DMS153 treated with DMSO at 0.1 percent for 48 hours (cell line): Measurements from ENCODE around the gene HRK.

Experiments
- DNase-seq: peaks from one replicate; lab custom pipeline; 2025; ENCODE audit not compliant: unreplicated experiment; lab: John Stamatoyannopoulos, UW

Gene HRK

DNA sequence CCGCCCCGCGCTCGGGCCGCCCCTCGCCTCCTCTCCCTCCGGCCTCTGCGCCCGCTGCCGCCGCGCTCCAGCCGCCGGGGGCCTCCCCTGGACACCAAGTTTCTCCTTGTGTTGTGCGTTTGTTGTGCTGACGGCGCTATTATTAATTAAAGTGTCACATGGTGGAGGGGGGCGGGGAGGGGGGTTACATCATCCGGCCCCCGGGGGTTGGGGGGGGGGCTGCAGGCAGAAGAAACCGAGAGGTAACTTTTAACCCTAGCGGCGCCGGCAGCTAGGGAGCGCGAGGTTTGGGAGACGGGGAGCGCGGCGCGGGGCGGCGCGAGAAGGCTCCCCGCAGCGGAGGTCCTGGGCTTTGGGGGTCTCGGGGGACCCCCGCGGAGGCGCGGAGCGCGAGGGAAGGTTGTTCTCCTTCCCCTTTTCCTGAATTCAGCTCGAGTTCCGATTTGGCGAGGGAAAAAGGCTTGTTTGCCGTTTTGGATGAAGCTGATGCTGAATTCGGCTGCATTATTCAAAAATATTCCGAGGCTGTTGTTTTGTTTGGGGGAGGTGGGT lies at the start of gene HRK:
TSS of gene HRK (minus strand) at position 117 of the 552 bp plus-strand sequence. CDS start 134 bp downstream, outside the sequence.
- no peak for DNase-seq

DNA sequence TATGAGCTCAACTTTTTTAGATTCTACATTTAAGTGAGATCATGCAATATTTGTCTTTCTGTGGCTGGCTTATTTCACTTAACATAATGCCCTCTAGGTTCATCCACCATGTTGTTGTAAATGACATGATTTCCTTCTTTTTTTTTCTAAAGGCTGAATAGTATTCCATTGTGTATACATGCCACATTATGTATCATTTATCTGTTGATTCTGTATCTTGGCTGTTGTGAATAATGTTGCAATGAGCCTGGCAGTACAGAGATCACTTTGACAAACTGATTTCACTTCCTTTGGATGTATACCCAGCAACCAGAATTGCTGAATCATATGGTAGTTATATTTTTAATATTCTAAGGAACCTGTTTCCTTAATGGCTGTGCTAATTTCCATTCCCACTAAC lies 48.6 kb upstream of the HRK start:
- no peak for DNase-seq

DNA sequence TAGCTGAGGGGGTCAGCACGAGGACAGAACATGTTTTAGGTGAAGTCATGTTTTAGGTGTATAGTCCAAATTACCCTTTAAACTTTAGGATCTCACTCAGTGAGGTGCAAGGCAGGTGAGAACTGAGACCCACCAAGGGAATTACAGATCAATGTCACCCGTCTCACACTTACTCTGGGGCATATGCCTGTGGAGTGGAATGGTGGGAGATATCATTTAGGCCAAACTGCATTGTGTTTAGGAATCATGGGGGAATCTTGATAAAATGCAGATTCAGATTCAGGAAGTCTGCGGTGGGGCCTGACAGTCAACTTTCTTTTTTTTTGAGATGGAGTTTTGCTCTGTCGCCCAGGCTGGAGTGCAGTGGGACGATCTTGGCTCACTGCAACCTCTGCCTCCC lies 47.3 kb upstream of the HRK start:
- DNase-seq, result no peak

DNA sequence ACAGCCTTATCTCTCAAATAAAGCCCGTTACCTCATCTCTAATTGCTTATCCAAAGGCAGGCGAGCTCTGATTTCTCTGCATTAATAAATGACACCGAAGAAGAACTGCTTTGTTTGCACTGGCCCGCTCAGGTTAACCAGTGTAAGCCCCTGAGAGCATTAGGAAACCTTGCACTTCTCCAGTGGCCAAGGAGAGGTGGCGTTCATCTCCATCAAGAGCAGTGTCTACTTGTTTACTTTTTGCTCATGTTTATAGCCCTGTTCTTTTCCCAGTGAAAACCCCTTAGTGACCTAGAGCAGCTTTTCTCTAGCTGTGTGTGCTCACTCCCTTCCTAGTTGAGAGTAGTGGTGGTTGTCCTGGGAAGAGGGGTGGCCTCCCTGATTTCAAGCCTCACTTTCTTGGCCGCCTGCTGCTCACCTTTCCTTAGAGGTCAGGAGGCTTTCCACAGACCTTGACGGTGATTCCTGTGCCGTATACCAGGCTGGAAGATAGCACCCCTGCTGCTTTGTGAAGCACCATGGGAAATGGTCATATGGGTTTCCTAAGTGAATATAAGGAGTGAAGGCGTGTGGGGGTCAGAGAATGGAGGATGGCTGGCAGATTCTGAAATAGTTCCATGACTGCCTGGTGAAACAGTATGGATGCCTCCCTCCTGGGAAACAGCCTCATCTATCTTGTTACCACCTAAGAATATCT lies 46.2 kb upstream of the HRK start:
- DNase-seq, result no peak

DNA sequence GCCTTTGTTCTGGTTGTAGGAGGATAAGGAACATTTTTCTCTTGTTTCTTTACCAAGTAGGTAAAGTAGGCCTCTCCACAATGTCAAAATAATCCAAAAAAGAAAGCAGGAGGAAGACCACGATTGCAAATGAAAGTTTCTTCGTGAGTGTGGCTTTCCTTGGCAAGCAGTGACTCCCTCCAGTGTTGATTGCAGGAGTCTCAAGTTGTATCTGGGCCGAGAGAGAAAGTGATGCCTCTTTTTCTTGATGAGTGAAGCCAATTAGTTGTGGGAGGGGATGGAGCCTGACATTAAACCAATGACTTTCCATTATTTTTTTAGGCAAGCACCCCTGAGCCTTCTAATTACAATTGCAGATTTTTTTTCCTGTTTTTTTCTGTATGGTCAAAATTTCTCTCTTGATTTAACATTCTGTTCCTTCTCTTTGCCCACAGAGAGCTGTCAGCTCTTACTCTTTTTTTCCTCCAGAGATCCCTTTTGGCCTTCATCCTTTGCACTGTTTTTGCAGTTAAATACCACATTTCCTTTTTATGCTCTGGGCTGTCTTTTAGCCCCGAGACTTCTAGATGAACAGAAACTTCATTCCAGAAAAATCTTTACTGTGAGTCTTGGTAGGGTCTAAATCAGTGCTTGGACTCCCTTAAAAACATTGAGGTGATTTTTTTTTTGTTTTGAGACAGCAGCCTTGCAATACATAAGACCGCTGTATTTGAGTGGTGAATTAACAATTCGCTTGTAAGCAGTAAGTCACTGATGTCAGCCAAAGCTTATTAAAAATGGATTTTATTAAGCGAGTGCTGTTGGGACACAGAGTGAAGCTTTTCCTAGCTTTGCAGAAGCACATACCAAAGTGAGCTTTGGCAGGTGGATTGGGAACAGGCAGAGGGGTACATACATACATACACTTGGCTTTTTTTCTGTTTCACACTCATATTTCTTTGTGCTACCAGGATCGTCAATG lies 45.3 kb upstream of the HRK start:
- no peak for DNase-seq

DNA sequence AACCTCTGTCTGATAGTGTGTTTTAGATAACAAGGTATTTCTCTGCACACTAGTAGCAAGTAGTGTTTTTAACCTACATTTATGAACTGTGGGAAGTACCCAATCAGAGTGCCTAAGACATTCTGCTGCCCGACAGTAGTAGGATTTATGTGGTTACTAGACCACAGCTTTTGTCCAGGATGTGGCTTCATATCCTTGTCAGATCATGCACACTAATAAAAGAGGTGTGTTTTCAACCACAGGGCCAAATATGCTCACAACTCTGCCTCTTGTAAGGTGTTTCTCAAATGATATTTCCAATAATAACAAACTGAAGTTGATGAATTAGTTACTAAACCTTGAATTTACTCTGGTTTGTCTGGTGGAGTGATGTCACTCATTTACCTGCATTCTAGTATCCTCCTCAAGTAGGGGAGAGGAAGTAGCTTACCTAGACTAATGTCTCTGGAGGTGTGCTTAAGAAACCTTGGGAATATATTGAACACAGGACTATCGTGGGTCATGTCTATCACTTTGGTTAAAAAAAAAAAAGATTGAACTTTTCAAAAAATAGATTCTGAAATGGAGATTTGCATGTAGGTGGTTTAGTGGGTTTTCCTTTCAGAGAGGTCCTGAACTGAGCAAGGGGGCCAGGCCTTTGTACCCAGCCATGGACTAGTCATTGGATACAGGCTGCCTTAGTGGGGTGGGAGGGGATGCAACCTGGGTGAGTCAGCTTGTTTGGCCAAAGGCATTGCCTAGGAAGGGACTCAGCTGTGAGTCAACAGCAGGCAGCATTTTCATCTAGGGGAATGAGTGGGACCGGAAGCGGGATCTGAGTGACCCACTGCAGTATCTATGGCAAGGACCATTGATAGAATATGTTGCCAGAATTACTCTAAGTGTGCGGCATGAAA lies 43.6 kb upstream of the HRK start:
- no peak for DNase-seq

DNA sequence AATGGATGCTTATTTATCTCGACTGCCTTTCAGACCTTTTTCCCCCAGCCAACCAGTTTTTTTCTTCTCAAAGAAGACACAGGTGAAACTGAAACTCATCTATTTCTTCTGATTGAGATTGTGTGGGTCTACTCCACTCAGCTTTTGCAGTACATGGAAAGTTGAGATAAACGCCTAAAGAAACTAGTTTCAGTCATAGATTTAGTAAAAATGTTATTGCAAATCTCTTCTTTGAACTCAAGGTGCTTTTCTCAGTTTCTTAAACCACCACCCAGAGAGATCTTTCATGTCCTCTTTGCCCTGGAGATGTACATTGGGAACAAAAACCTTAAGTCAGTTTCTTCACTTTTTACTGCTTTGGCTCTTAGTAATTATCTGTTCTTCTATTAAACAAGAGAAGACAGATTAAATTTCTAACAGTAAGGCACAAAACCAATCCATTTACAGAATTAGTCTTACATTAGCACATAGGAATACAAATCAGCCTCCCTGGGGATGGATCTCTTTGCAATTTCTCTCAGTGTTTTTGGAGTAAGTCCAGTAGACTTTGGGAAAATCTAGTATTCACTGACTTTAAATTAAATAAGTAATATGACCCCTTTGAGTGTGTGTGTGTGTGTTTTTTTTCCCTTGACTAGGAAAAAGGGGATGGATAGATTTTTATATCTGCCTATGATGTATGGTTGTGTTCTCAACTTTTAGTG lies 41.1 kb upstream of the HRK start:
- DNase-seq, result no peak

DNA sequence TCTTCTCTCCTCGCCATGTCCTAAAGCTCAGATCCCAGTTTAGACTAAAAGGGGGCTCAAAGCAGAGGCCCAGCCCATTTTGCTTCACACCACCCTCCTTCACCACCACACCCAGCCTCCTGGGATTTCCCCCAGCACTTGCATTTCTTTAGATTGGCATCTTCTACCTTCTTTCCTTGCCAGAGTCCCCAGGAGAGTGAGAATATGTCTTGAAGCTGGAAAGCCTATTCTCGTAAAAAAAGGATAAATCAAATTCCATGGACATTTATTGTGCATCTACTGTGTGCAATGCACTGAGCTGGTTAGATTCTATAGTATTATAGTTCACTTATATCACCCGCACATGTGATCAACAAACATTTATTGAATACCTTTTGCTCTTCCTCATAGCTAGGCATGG lies 39.7 kb upstream of the HRK start:
- DNase-seq, result no peak

DNA sequence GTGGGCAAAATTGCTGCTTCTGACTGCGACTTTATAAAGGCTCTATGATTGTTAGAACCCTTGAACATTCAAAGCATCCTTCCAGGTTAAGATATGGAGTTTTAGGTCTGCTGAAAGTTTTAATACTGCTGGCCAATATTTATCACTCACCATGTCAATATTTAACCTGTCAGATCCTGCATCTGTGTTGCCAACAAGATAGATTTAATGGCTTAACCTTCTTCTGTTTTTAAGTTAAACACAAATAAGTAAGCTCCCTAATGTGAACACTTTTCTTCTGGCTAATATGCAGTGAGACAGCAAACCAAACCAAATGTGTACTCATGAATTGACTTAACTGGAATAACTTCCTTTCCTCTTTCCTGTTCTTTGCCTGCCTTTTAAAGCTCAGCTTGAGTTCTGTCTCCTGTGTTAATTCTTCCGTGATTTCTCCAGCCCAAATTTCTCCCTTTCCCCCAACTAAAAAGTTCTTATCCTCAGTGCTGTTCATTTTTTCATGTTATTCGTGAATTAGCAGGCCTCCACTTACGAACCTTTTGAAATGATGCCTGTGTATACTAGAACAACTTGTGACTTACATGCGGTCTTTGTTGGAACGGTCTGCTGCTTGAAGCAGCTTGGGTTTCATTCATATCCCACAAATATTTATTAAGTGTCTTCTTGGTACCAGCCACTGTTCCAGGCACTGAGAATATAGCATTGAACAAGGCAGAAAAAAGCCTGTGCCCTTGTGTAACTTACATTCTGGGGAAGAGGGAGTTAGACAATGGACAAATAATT lies 38.7 kb upstream of the HRK start:
- DNase-seq, result no peak

DNA sequence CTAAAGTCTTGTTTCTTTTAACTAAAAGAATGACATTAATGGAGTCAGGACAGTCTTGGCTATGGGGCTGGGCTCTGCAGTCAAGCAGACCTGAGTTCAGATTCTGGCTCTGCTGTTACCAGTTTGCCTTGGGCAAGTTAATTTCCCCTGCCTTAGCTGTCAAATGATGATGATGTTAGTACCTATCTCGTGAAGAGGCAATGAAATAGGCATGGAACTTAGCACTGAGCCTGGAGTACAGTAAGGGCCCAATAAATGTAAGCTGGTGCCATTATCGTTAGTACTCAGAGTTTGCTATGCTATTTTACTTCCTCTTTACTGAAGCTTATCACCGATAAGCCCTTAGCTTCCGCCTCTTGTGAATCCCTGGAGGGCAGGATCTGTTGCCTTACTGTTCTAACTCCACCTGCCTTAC lies 38.0 kb upstream of the HRK start:
- peak; percentile 79 for DNase-seq

DNA sequence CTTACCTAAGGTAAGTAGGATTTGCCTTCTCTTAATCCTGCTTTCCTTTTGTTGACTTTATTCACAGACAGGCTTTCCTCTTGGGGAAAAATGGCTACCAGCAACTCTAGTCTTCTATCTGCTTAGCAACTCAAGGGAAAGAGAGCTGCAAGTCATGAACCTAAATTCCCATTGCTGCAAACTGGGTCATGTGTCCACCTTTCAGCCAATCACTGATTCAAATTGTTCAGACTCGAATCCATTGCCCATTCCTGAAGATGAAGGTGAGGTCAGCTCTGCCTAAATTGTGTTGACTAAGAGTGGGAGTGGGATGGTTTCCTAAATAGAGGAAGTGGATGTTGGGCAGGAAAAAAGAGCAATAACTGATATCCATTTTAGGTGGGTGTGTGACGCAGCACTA lies 37.2 kb upstream of the HRK start:
- DNase-seq, result no peak

DNA sequence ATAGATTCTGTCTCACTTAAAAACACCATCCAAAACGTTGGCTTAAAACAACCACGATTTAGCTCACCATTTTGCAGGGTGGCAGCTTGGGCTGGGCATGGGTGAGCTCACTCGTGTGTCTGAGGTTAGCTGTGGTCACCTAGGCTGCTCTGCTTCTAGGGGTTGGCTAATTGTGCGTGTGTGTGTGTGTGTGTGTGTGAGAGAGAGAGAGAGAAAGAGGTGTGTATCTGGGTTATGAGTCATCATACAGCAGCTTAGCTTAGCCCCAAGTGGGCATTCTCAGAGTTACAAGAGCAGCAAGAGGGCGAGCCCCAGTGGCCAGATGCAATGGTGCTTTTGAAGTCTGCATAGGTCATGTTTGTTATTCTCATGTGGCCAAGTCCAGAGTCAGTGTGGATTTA lies 35.5 kb upstream of the HRK start:
- DNase-seq, result peak; percentile 20

DNA sequence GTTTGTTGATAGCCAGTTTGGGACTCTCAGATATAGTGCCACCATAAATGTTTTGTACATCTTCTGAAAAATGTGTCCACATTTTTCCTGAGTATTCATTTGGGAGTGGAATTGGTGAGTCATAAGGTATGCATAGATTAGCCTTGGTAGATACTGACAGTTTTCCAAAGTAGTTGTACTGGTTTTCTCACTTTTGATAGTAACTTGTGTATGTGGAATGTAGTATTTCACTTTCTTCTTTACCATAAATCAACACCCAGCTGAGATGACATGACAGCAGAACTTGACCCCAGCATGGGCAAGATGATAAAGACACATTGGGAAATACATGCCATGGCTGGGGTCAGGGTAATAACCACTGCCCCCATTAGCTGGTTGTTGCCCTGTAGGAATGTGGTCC lies 34.9 kb upstream of the HRK start:
- no peak for DNase-seq

DNA sequence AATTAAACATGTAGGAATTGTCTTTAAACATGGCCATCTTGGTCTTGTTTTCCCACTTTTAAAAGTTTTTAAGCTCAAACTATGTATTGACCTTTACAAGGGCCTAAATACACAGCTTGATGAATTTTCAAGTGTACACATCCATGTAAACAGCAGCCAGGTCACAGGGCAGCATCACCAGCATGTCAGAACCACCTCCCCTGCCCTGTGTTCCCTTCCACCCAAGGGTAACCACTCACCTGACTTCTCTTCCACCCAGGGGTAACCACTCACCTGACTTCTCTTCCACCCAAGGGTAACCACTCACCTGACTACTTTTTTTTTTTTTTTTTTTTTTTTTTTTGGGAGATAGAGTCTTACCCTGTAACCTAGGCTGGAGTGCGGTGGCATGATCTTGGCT lies 34.1 kb upstream of the HRK start:
- DNase-seq, result no peak

DNA sequence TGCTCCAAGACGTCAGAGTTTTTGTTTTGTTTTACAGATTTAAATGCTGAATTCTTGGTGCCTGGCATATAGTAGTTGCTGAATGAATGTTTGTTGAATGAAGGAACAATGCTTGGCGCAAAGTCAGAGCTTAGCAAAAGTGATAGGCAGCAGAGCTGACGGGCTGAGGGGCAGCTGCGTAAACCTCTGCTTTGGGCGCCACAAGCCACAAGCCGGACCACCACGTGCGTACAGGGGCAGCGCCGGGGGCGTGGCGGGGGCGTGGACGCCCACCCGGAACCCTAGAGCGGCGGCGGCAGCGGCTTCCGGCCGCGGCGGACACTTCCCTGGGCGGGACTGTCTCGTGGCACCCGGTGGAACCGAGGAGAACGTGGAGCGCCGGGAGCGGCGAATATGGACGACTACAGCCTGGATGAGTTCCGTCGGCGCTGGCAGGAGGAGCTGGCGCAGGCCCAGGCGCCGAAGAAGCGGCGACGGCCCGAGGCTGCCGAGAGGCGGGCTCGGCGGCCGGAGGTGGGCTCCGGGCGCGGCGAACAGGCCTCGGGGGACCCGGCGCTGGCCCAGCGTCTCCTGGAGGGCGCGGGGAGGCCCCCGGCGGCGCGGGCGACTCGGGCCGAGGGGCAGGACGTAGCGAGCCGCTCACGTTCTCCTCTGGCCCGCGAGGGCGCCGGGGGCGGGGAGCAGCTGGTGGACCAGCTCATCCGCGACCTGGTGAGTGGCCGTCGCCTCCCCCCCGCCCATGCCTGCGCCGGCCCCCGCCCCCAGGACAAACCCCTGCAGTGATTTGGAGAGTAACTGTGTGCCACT lies 29.6 kb upstream of the HRK start, which contains the start of gene FBXW8:
TSS of gene FBXW8 (plus strand) at position 306 of the 807 bp plus-strand sequence. CDS start at position 394, 88 bp downstream.
- DNase-seq, result no peak

DNA sequence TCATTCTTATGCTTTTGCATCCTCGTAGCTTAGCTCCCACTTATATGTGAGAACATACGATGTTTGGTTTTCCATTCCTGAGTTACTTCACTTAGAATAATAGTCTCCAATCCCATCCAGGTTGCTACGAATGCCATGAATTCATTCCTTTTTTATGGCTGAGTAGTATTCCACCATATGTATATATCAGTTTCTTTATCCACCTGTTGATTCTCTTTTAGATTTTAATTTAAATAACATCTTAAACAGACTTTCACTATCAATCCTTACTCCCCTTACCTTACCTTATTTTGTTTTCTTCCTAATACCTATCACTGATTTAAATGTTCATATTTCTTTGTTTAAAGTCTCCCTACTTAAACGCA lies 29.0 kb upstream of the HRK start:
- DNase-seq, result no peak

DNA sequence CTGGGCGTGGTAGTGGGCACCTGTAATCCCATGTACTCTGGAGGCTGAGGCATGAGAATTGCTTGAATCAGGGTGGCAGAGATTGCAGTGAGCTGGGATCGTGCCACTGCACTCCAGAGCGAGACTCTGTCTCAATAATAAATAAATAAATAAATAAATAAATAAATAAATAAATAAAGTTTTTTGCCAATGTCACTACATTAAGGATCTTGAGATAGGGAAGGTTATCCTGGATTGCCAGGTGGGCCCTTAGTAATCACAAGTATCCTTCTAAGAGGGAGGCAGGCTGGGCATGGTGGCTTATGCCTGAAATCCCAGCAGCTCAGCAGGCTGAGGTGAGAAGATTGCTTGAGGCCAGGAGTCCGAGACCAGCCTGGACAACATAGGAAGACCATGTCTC lies 25.0 kb upstream of the HRK start:
- DNase-seq, result no peak

DNA sequence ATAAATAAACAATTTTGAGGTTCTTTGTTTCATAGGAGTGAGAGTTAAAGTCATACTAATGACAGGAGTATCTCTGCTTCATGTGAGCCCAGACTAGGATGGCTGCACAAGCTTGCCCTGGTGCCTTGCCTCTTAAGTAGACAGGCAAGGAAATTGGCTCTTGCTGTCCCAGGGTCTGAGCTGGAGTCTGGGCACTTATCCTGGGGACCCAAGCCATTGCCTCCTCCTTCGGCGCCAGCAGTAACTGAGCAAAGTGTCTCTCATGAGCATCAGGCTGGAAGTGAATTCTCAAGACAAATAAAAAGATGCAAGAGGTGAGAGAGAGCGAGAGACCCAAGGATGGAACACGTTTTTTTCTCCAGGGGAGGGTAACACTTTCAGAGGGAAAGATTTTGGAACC lies 22.6 kb upstream of the HRK start:
- no peak for DNase-seq

DNA sequence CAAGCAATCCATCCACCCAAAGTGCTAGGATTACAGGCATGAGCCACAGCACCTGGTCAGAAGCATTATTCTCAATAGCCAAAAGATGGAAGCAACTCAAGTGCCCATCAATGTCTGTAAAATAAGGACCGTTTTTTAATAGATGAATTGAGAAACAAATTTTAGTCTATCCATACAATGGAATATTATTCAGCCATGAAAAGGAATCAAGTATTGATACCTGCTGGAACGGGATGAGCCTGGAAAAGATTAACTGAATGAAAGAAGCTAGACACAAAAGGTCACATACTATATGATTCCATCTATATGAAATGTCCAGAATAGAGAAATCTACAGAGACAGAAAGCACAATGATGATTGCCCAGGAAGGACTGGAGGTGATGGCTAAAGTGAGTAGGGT lies 20.4 kb upstream of the HRK start:
- DNase-seq, result no peak
